GM12891 (cell line): ENCODE measurements around the gene FGD3.

Experiments
- POLR2A ChIP-seq: IDR thresholded peaks from 2 replicates; pipeline ENCODE4 v1.6.1; 2011; ENCODE audit warnings: low read depth, low read length, control low read depth
- POLR2AphosphoS5 ChIP-seq: IDR thresholded peaks from 2 replicates; pipeline ENCODE4 v1.6.1; 2011; ENCODE audit warnings: low read depth, low read length, control low read depth
- POU2F2 ChIP-seq: IDR thresholded peaks from 2 replicates; pipeline ENCODE4 v1.6.1; 2011; ENCODE audit warnings: low read depth, mild to moderate bottlenecking, control low read depth, low read length, moderate library complexity
- TAF1 ChIP-seq: IDR thresholded peaks from 2 replicates; pipeline ENCODE4 v1.6.1; 2011; ENCODE audit warnings: low read depth, low read length, control low read depth

GRCh38 chr9:93081081-93081529 lies 133.8 kb downstream of the FGD3 start:
- TF ChIP-seq POLR2A (no peak), POLR2AphosphoS5 (no peak), TAF1 (no peak), POU2F2 (no peak)
